ENCODE measurements around the gene CPA5. TPM values are rescaled to one million over a fixed set of nuclear protein-coding genes. Genes with fewer than 3 reads are reported as not detected.
A peak's percentile ranks its signal among the peaks of the same experiment; 100 is the strongest.

The CPA5 gene
- total RNA-seq, 1 donor = not detected

GRCh38 chr7:130301501-130302020 lies 43.1 kb upstream of the CPA5 start:
- DNase-seq (ENCODE audit: low read depth) = peak; percentile 72
- no peak for TF ChIP-seq CTCF (IDR thresholded peaks at IDR 0.05; ENCODE audit: insufficient read depth, low read depth, low read length)
- H3K4me3 ChIP-seq (ENCODE audit: low read depth, low read length) = no peak overlapping the region

- H3K4me3 ChIP-seq (ENCODE audit: low read depth, low read length) = no peak overlapping the region
- no peak for DNase-seq (ENCODE audit: low read depth)
- no peak for TF ChIP-seq CTCF (IDR thresholded peaks at IDR 0.05; ENCODE audit: insufficient read depth, low read depth, low read length)
Observed at GRCh38 chr7:130302649-130303048, 42.0 kb upstream of the CPA5 start.

- no peak for DNase-seq (ENCODE audit: low read depth)
- TF ChIP-seq CTCF (IDR thresholded peaks at IDR 0.05; ENCODE audit: insufficient read depth, low read depth, low read length) = no peak
- H3K4me3 ChIP-seq (ENCODE audit: low read depth, low read length) = no peak overlapping the region
Observed at GRCh38 chr7:130303127-130303526, 41.5 kb upstream of the CPA5 start.

- no peak overlapping the region for H3K4me3 ChIP-seq (ENCODE audit: low read depth, low read length)
- TF ChIP-seq CTCF (IDR thresholded peaks at IDR 0.05; ENCODE audit: insufficient read depth, low read depth, low read length) = no peak
- DNase-seq (ENCODE audit: low read depth) = no peak
Observed at GRCh38 chr7:130303551-130303950, 41.1 kb upstream of the CPA5 start.

- TF ChIP-seq CTCF (IDR thresholded peaks at IDR 0.05; ENCODE audit: insufficient read depth, low read depth, low read length) = no peak
- H3K4me3 ChIP-seq (ENCODE audit: low read depth, low read length) = no peak overlapping the region
Observed at GRCh38 chr7:130303982-130304381, 40.6 kb upstream of the CPA5 start.

GRCh38 chr7:130304878-130305277 lies 39.7 kb upstream of the CPA5 start:
- no peak overlapping the region for H3K4me3 ChIP-seq (ENCODE audit: low read depth, low read length)
- no peak for DNase-seq (ENCODE audit: low read depth)
- TF ChIP-seq CTCF (IDR thresholded peaks at IDR 0.05; ENCODE audit: insufficient read depth, low read depth, low read length) = no peak

More at GRCh38 chr7:130303982-130304381, 40.6 kb upstream of the CPA5 start:
- no peak for DNase-seq (ENCODE audit: low read depth)

GRCh38 chr7:130305433-130306042 lies 39.1 kb upstream of the CPA5 start:
- no peak for DNase-seq (ENCODE audit: low read depth)
- H3K4me3 ChIP-seq (ENCODE audit: low read depth, low read length) = no peak overlapping the region
- TF ChIP-seq CTCF (IDR thresholded peaks at IDR 0.05; ENCODE audit: insufficient read depth, low read depth, low read length) = no peak
